Endothelial cell of umbilical vein (primary cell): ENCODE results near the gene C1orf116.

Experiments
- CTCF ChIP-seq, 2 donors: IDR thresholded peaks; 1 replicate in 1 of 2; 2 replicates in 1 of 2; pipeline ENCODE4 v1.5.1; 2011; ENCODE audit warnings: low read length in 2 of 2, mild to moderate bottlenecking in 2 of 2, moderate library complexity in 2 of 2, control low read depth in 1 of 2, inconsistent platforms in 1 of 2, low read depth in 1 of 2; ENCODE audit not compliant: insufficient read depth in 1 of 2; ENCODE audit errors: extremely low read depth in 1 of 2
- EZH2 ChIP-seq: IDR thresholded peaks from 2 replicates; pipeline ENCODE4 v1.6.1; 2012; ENCODE audit warnings: borderline replicate concordance, low read depth, mild to moderate bottlenecking, moderate library complexity, low read length, inconsistent platforms; ENCODE audit not compliant: severe bottlenecking
- FOS ChIP-seq: IDR thresholded peaks from 2 replicates; pipeline ENCODE4 v1.6.1; 2011; ENCODE audit warnings: mild to moderate bottlenecking, low read length, moderate library complexity, borderline replicate concordance; ENCODE audit not compliant: insufficient read depth
- JUN ChIP-seq: IDR thresholded peaks from 2 replicates; pipeline ENCODE4 v1.6.1; 2011; ENCODE audit warnings: borderline replicate concordance, low read depth; ENCODE audit not compliant: insufficient read length, insufficient read depth
- MAX ChIP-seq: IDR thresholded peaks from 2 replicates; pipeline ENCODE4 v1.6.1; 2011; ENCODE audit not compliant: insufficient read depth, insufficient read length
- MYC ChIP-seq: IDR thresholded peaks from one replicate; pipeline ENCODE4 v1.6.1; 2011; ENCODE audit warnings: mild to moderate bottlenecking, low read depth, low read length
- POLR2A ChIP-seq: IDR thresholded peaks from 2 replicates; pipeline ENCODE4 v1.6.1; 2012; ENCODE audit warnings: low read depth, mild to moderate bottlenecking, control low read depth, low read length
- POLR2AphosphoS5 ChIP-seq: IDR thresholded peaks from 2 replicates; pipeline ENCODE4 v1.6.1; 2012; ENCODE audit warnings: low read depth, mild to moderate bottlenecking, control low read depth, low read length, moderate library complexity; ENCODE audit not compliant: insufficient read depth

DNA sequence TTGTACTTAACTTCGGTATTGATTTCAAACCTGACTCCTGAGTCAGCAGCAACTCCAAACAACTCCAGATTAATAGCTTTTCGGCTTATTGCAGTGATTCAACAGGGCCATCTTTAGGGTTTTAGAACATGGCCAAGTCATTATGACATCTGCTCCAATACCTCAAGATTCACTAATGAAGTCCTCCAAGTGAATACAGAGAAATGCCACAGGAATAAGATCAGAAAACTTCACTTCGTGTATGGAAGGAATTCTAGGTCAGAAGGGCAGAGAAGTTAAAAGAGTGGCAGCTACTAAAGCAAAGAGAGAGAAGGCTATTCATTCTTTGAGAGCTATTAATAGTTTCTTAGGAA is 7.6 kb upstream of the C1orf116 start:
- TF ChIP-seq CTCF (IDR thresholded peaks at IDR 0.05; ENCODE audit: extremely low read depth in 1 of 2, insufficient read depth in 1 of 2, low read depth in 1 of 2, low read length in 2 of 2) (no peak), EZH2 (no peak), POLR2AphosphoS5 (no peak), POLR2A (no peak), MYC (no peak), JUN (no peak), MAX (no peak), FOS (no peak)
